Fibroblast of the aortic adventitia (primary cell): ENCODE measurements around the gene SCGB2A2. TPM values are rescaled to one million over a fixed set of nuclear protein-coding genes. Genes with fewer than 3 reads are reported as not detected.
A peak's percentile ranks its signal among the peaks of the same experiment; 100 is the strongest.

Experiments used
- DNase-seq: peaks from one replicate; pipeline ENCODE4 v3.0.0-alpha.2; 2010; ENCODE audit warnings: low read depth
- H3K4me3 ChIP-seq: 2 replicates; pipeline ENCODE4 v1.5.1; 2011; ENCODE audit warnings: low read depth, mild to moderate bottlenecking, control low read depth, low read length, moderate library complexity
- total RNA-seq: library from RNA; depleted of rRNA; stranded (reverse); fragments of >200 nt; gene quantifications from 2 replicates; pipeline ENCODE4 v1.2.3, GENCODE V29; 2012; ENCODE audit warnings: low replicate concordance
- TF ChIP-seq, protein P1 (sequence below): IDR thresholded peaks from 2 replicates; pipeline ENCODE4 v1.5.1; 2011; ENCODE audit warnings: mild to moderate bottlenecking, low read length, control low read depth, inconsistent platforms; ENCODE audit not compliant: insufficient read depth

Gene SCGB2A2
- total RNA-seq, 1 donor = not detected

DNA sequence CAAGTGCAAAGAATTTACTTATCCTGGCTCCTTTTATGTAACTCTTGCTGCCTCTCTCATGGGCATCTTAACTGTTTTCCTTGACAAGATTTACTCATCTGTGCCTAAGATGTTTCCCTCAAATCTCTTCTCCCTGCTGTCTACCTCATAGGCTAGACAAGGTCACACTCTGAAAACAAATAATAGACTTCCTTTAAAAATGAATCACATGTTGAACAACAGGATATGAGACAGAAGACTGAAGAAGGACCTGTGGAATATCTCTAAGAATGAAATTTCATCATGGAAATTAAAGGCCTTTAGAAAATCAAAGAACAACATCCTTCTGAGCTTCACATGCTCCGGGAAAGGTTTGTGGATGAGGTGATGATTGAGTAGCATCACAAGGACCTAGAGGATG, 6.0 kb upstream of the SCGB2A2 start:
- no peak for DNase-seq

DNA sequence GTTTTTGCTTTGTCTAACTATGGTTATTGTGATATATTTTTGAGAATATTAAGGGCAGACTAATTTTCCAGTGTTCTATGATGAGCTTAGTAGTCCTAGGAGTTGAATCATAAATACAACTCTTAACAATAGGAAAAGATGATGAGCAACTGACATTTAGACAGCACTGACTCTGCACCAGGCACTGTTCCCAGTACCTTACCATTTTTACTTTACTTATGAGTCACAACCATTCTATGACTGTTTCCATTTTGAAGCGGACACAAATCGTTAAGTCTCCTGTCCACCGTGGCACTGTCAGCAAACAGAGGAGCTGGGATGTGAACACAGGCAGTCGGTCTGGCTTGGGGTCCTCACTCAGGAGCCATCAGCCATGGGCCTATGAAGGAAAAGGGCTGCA, 3.4 kb upstream of the SCGB2A2 start:
- TF ChIP-seq, protein P1, sequence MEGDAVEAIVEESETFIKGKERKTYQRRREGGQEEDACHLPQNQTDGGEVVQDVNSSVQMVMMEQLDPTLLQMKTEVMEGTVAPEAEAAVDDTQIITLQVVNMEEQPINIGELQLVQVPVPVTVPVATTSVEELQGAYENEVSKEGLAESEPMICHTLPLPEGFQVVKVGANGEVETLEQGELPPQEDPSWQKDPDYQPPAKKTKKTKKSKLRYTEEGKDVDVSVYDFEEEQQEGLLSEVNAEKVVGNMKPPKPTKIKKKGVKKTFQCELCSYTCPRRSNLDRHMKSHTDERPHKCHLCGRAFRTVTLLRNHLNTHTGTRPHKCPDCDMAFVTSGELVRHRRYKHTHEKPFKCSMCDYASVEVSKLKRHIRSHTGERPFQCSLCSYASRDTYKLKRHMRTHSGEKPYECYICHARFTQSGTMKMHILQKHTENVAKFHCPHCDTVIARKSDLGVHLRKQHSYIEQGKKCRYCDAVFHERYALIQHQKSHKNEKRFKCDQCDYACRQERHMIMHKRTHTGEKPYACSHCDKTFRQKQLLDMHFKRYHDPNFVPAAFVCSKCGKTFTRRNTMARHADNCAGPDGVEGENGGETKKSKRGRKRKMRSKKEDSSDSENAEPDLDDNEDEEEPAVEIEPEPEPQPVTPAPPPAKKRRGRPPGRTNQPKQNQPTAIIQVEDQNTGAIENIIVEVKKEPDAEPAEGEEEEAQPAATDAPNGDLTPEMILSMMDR = no peak
- no peak overlapping the region for H3K4me3 ChIP-seq
- peak; percentile 9 for DNase-seq

More for the DNA sequence above, 6.0 kb upstream of the SCGB2A2 start:
- TF ChIP-seq, protein P1 = no peak
- H3K4me3 ChIP-seq = no peak overlapping the region

DNA sequence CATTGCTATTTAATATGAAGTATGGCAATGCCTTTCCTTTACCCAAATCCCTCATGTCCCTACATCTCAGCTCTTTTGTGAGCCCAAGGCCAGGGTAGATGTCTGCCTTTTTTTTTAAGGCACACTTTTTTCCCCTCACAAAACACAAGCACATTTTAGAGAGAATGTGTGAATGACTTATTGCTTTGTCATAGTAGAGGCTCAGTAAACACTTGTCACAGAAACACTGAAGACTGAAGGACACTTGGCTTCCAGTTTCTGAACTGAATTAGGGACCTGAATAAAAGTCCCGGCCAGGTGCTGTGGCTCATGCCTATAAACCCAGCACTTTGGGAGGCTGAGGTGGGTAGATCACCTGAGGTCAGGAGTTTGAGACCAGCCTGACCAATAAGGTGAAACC, 2.9 kb upstream of the SCGB2A2 start:
- TF ChIP-seq, protein P1 = no peak
- no peak overlapping the region for H3K4me3 ChIP-seq
- no peak for DNase-seq

DNA sequence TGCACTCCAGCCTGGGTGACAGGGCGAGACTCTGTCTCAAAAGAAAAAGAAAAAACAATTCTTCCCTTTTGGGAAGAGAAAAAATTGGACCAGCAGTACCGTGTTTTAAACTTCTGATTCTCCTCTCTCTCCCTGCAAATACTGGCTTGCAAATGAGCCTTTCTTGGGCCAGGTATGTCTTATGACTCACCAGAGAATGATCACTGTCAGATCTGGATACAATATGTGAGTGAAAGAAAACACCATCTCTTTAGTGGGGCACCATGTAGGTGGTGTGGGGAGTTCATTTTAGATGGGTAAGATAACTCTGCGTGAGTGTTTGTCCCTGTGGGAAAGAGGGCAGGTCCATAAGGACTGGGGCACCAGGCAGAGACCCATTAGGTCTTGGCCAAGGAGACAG, 2.4 kb upstream of the SCGB2A2 start:
- H3K4me3 ChIP-seq = no peak overlapping the region
- TF ChIP-seq, protein P1 = no peak
- DNase-seq = no peak

DNA sequence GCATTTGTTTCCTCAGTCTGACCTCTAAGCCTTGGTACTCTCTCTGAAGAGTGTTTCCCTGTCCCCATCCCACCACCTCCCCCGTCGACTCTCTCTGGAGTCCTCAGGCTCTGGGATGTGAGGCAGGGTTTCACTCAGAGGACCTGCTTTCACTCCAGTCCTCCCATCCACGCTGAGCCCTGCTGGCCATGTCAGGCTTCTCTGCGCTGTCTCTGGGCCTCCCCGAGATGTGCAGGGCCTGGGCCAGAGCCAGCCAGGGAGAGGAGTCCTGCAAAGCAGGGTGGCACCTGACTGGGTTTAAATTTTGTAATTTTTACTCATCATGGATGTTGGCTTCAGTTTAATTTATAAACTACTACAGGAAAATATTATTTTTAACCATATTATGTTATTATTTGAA, 3.3 kb downstream of the SCGB2A2 start:
- H3K4me3 ChIP-seq = no peak overlapping the region
- DNase-seq = no peak
- TF ChIP-seq, protein P1 = no peak

DNA sequence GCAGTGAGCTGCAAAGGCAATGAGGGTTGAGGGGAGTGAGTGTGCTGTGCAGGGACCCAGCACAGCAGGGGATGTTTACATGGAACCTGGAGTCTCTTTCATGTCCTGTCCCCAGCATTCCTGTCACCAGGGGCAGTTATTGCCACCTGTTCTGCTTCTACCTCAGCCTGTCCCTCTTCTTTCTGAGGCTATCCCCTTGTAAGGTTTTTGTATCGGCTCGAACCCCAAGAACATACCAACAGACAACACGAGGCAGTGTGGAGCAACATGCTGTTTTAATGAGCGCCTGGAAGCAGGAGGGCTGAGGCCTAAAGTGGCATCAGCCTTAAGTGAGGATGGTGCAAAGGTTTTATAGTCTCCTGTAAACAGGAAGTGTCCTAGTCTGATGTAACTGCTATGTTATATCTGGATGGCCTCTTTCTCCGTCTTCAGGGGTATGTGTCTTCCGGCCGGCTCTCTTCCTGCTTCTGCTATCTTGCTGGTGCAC, 3.9 kb downstream of the SCGB2A2 start:
- TF ChIP-seq, protein P1 = no peak
- DNase-seq = no peak
- no peak overlapping the region for H3K4me3 ChIP-seq

DNA sequence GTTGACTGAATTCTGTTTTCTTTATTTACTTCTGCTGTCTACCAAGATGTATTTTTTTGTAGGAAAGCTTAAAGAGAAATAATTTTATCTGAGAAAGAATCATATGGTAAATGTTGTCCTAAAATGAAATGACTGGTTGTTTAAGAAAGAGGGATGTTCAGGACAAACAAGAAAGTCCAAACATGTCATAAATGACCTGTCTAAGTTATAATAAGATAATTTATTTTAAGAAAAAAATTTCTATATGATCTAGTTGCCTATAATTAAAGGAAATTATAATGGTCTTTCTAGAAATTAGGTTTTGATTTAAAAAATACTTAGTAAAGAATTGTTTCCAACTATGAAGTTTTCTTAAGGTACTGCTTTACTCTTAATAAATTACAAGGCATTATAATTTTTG, 10.5 kb downstream of the SCGB2A2 start:
- TF ChIP-seq, protein P1 = no peak
- H3K4me3 ChIP-seq = no peak overlapping the region
- no peak for DNase-seq
